GM18505 (cell line): ENCODE measurements around the gene SLC20A1.

Experiments
- ATAC-seq: cut with Tn5 transposase; IDR thresholded peaks from one replicate; pipeline ENCODE4 v1.9.1; 2021; ENCODE audit not compliant: unreplicated experiment
- POLR2A ChIP-seq: IDR thresholded peaks from 4 replicates; pipeline ENCODE4 v1.6.1; 2011; ENCODE audit warnings: borderline replicate concordance; ENCODE audit not compliant: insufficient read depth, insufficient read length; ENCODE audit errors: extremely low read depth

SLC20A1 gene

DNA sequence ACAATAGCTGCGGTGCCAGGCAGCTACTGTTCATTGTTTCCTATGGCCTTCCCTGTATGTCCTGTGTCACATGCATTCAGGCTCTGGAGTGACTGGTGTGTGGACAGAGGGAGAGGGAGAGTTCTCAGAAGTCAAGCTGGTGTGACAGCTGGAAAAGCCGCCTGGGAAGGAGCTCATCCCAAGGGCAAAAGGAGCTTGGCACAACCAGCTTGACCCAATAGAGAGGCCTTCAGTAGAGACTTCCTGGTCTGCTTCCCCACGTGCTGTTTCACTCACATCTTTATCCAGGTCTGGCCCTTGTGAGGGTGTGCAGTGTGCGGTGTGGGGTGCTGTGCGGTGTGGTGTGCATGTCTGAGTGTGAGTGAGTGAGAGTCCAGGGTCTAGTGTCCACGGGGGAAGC lies 64.0 kb downstream of the SLC20A1 start:
- no peak for TF ChIP-seq POLR2A
- no peak for ATAC-seq

DNA sequence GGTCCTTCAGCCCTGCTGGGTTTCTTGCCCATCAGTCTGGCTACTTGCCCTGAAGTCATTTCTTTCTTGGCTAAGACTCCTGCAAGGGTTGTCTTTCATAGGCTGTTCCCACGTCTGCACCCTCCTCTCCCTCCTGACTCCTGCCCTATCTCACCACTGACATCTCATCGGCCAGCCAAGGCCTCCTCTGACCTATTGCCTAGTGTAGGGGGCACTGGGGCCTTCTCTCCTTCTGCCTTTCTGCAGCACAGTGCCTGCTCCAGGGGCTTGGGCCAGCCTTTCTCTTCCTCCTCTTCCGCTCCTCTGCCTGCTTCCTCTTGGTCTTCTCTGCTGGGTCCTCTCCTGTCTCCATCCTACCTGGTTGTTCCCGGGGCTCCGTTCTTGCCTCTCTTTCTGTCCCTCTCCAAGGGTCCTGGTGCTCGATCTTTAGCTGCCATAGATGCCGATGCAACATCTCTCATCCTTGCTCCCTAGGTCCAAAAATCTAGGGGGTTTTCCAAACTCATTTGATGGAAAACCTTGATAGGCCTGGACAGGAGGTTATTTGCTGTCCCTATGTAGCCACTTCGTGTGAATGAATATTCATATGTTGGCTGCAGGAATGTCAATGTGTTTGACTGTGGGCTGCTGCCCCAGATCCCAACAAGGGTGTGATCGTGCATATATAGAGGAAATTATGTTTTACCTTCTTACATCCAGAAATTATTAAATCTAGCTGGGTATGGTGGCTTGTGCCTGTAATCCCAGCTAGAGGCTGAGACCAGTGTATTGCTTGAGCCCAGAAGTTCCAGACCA lies 65.4 kb downstream of the SLC20A1 start:
- ATAC-seq, result no peak

GRCh38 chr2:112712465-112712864 lies 66.7 kb downstream of the SLC20A1 start:
- no peak for TF ChIP-seq POLR2A
- no peak for ATAC-seq

More for the DNA sequence above, 65.4 kb downstream of the SLC20A1 start:
- no peak for TF ChIP-seq POLR2A

- ATAC-seq, result no peak
- no peak for TF ChIP-seq POLR2A
These were observed 67.3 kb downstream of the SLC20A1 start for GRCh38 chr2:112712903-112713584.
